Neural progenitor cell (in vitro differentiated cells): ENCODE measurements around the gene PKHD1.

ENCODE experiments used
- EZH2 ChIP-seq: fragments of 200-600 bp; sonication (generic); IDR thresholded peaks from 2 replicates; pipeline ENCODE4 v1.6.1; 2017; ENCODE audit warnings: antibody characterized with exemption, mild to moderate bottlenecking, moderate library complexity
- TF ChIP-seq, protein P1 (sequence below): fragments of 200-600 bp; sonication (generic); IDR thresholded peaks from 2 replicates; pipeline ENCODE4 v1.5.1; 2017; ENCODE audit warnings: antibody characterized with exemption, mild to moderate bottlenecking

DNA sequence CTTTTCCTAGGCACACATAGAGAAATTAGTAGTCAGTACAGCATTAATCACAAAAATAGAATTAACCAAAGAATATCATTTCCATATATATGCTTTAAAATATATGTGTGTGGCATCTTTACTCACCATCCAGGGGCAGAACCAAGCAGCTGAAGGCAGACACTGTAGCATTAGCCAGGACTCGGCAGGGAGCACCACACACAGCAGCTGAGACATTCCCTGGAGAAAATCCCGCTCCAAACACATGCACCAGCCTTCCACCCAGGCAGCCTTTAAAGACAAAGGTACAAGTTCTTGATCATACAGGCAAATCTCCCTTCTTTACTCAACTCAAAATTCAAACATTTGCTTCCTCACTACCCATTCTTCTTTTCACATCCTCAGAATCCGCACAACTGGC is 64.7 kb downstream of the PKHD1 start:
- TF ChIP-seq, protein P1, sequence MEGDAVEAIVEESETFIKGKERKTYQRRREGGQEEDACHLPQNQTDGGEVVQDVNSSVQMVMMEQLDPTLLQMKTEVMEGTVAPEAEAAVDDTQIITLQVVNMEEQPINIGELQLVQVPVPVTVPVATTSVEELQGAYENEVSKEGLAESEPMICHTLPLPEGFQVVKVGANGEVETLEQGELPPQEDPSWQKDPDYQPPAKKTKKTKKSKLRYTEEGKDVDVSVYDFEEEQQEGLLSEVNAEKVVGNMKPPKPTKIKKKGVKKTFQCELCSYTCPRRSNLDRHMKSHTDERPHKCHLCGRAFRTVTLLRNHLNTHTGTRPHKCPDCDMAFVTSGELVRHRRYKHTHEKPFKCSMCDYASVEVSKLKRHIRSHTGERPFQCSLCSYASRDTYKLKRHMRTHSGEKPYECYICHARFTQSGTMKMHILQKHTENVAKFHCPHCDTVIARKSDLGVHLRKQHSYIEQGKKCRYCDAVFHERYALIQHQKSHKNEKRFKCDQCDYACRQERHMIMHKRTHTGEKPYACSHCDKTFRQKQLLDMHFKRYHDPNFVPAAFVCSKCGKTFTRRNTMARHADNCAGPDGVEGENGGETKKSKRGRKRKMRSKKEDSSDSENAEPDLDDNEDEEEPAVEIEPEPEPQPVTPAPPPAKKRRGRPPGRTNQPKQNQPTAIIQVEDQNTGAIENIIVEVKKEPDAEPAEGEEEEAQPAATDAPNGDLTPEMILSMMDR = no peak
- TF ChIP-seq EZH2 = no peak
